ENCODE data around the gene C1orf56.

- TF ChIP-seq GATA2 (IDR thresholded peaks at IDR 0.05; ENCODE audit: low read depth, low read length) (no peak), GATA3 (IDR thresholded peaks at IDR 0.05; ENCODE audit: low read depth, low read length) (no peak)
These were observed 1.1 kb downstream of the C1orf56 start for GRCh38 chr1:151048645-151049032.
